Stimulated activated CD8-positive, alpha-beta memory T cell treated with anti-CD3 and anti-CD28 coated beads, Interleukin-4, amount 100 ng/mL, for 24 hours (primary cell): ENCODE results near the gene MYCBPAP.

Experiments
- DNase-seq: peaks from one replicate; pipeline ENCODE4 v3.0.0-alpha.2; 2020; ENCODE audit warnings: low read depth

Gene MYCBPAP

GRCh38 chr17:50558091-50558490, 49.9 kb downstream of the MYCBPAP start:
- no peak for DNase-seq

DNA sequence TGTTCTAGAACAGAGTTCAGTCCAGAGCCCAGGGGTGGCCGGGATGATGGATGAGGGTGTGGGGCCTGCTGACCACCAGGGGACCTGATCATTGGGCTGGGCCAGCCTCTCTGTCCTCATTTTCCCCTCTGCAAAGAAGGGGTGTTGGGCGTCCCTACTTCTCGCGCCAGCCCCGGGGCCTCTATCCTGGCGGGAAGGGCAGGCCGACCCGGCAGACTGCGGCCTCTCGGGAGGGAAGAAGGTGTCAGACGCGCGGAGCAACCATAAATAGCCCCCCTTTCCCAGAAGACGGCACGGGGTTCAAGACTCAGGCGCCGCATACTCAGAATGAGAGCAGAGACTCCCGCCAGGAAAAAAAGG, 50.3 kb downstream of the MYCBPAP start:
- no peak for DNase-seq

DNA sequence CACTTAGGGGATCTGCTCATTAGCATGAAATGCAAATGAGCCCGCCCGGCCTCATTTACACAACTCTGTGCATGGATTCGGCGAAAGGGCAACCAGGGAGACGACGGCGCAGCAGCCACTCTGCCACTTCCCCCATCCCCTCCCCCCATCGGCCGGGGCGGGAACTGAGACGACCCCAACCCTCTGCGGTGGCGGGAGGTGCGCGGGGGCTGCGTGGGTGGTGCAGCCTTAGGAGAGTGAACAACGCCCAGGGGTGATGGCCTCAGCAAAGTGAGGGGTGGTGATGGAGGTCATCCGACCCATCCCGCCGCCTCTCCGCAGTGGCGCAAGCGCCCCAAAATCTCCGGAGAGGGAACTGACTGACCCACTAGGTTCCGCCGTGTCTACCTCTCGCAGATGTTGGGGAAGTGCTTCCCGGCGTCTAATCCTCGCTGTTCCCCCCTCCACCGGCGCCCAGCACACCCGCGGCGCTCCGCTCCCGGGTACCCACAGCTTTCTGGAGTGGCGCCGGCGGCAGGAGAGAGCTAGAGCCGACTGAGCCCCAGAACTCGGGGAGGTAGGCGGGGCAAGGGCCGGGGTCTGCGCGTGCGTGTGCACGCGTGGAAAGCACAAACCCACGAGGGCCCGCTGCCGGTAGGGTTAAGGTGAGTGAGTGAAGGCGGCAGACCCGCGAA, 50.8 kb downstream of the MYCBPAP start:
- DNase-seq = no peak

GRCh38 chr17:50559674-50560184, 51.5 kb downstream of the MYCBPAP start:
- DNase-seq = no peak

- peak; percentile 78 for DNase-seq
Observed at GRCh38 chr17:50560185-50560824, 52.1 kb downstream of the MYCBPAP start, which contains the start of gene CACNA1G. Gene CACNA1G (plus strand): TSS chr17:50560715. CDS start chr17:50561460, 745 bp downstream.

DNA sequence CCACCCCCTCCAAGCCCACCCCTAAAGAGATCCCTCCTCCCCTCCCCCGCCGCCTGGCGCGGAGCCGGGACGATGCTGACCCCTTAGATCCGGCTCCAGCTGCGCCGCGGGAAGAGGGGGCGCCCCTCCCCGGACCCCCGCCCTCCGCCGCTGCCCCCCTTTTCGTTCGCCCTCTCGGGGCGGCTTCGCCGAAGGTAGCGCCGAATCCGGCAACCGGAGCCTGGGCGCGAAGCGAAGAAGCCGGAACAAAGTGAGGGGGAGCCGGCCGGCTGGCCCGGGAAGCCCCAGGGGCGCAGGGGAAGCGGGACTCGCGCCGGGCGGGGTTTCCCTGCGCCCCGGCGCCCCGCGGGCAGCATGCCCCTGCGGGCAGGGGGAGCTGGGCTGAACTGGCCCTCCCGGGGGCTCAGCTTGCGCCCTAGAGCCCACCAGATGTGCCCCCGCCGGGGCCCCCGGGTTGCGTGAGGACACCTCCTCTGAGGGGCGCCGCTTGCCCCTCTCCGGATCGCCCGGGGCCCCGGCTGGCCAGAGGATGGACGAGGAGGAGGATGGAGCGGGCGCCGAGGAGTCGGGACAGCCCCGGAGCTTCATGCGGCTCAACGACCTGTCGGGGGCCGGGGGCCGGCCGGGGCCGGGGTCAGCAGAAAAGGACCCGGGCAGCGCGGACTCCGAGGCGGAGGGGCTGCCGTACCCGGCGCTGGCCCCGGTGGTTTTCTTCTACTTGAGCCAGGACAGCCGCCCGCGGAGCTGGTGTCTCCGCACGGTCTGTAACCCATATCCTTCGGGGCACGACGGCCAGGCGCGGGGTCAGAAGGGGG, 52.9 kb downstream of the MYCBPAP start:
- no peak for DNase-seq

DNA sequence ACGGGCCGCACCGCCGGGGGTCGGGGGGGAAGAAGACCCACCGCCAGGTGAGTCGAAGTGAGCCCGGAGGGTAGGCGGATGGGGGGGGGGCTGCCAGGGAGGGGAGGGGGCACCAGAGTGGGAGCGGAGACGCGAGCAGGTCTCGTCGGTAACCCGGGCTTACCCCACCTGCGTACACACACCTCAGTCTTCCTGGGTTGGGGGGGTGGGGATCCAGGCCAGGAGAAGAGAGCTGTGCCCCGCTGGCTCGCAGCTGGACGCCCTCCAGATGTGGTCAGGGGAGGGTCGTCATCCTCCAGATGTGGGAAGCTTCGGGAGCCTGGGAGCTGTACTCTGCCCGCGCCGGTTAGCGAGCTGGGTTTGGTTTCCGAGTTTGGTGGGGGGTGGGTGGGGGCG, 53.5 kb downstream of the MYCBPAP start:
- DNase-seq = no peak

DNA sequence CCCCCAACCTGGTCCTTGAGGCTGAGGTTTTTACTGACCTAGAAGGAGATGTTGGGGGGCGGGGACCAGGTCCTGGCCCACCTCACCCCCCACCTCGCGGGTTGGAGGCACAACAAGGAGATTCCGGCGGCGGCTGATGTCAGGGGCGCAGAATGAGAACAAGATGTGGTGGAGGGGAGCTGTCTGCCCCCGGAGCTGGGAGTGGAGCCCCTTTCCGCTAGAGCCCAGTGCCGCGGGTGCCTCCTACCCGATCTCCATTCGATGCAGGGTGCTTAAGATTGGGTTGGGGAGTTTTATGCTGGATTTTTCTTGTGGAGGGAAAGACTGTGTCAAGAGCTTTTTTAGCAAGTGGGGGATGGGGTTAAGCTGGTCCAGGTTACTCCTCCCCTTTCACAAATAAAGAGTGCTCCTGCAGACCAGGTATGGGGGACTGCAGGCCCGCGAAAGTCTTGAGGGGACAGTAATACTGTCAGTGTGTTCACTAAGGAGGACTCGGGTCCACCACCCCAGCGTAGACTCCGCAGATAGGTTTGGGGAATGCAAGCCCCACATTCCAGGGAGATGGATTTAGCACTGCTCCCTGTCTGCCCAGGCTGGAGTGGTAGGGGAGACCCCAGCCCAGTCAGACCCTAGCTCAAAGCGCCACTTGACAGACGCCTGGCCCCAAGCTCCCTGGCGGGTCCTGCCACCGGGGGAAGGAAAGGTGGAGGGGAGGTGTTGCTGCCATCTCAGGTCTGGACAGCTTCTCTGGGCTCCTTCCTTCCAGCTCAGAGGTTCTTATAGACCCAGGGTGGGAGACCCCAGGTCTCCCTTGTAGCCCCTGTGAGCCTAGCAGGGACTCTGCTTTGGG, 54.2 kb downstream of the MYCBPAP start:
- no peak for DNase-seq

GRCh38 chr17:50563092-50563511, 54.9 kb downstream of the MYCBPAP start:
- no peak for DNase-seq

DNA sequence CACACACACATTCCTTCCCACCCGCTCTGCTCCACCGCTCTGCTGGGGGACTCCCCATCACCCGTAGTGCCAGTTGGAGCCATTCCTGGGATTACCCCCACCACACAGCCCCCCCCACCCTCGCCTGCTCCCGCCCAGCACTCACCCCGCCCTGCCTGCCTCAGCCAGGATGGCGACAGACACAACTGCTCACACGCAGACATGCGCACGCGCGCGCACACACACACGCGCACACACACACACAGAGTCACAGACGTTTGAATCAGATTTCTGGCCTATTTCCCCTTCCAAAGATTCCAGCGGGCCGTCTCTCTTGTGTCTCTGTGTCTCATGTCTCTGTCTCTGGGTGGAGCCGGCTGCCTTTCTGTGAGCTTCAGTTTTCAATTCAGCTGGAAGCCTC, 56.7 kb downstream of the MYCBPAP start:
- no peak for DNase-seq

DNA sequence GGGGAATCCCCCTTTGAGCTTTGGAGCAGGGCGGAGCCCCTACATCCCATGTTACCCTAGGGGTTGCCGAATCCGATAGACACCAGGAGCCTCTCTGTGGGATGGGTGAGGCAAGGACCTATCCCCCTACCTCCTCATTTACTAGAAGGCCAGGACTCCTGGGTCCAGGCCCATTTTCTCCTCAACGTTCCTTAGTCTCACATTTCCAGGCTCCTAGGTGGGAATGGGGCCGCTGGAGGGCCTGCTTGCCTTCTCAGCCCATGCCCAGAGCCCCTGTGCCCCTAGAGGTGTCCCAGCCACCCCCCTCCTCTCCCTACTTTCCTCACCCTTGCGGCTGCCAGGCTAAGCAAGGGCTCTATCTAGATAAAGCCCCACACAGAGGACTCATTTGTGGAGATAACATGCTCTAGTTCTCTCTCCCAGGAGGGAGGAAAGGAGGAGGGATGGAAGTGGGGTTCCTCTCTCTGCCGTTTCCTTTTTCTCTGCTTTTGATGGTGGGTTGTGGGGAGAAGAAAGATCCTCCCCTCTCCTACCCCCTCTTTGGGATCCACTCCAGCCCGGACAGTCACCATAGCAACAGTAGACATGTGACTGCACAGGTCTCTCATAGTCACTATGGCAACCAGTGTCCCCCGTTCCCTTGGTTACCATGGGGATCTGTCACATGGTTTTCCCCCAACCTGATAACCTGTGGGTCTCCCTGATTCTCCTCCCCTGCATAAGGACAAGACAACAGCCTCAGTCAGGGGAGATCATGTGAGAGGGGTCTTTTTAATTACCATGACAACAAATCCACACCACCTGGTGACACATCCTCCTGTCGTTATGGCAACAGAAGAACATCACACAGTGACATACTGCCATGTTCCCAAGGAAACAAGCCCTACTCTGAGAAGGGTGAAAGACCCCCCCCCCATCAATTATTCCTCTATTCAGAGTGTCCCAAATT, 57.4 kb downstream of the MYCBPAP start:
- DNase-seq = no peak

DNA sequence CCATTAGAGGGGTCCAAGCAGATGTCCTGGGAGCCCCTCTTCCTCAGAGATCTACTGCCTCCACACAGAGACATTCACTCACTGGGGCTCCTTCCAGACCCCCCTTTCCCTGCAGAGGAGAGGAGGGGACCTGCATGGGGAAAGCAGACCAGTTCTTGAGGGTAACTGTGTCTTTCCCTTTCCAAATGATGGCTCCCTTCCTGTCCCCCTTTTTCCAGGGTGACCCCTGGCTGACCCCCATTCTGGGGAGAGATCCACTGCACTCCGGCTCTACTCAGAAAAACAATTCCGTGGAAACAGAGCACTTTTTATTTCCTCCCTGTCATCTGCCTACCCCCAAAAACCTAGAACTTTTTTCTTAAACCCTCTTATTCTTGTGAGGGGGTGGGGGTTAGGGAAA, 58.6 kb downstream of the MYCBPAP start:
- no peak for DNase-seq

- no peak for DNase-seq
Observed at GRCh38 chr17:50568659-50569058, 60.4 kb downstream of the MYCBPAP start.

- DNase-seq = no peak
Observed at GRCh38 chr17:50569592-50569991, 61.4 kb downstream of the MYCBPAP start.

- DNase-seq = no peak
Observed at GRCh38 chr17:50570032-50570431, 61.8 kb downstream of the MYCBPAP start.

GRCh38 chr17:50570528-50570927, 62.3 kb downstream of the MYCBPAP start:
- DNase-seq = no peak

DNA sequence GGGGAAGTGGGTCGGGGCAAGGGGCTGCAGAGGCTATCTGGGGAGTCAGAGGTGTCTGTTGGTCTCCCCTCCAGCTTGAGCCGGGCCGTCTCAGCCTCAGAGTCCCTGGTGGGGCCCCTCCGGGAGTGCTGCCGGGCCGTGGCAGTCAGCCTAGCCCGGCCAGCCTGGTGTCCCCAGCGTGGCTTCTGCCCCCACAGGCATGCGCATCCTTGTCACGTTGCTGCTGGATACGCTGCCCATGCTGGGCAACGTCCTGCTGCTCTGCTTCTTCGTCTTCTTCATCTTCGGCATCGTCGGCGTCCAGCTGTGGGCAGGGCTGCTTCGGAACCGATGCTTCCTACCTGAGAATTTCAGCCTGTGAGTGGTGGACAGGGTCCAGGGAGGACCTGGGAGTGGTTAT, 63.4 kb downstream of the MYCBPAP start:
- DNase-seq = no peak

DNA sequence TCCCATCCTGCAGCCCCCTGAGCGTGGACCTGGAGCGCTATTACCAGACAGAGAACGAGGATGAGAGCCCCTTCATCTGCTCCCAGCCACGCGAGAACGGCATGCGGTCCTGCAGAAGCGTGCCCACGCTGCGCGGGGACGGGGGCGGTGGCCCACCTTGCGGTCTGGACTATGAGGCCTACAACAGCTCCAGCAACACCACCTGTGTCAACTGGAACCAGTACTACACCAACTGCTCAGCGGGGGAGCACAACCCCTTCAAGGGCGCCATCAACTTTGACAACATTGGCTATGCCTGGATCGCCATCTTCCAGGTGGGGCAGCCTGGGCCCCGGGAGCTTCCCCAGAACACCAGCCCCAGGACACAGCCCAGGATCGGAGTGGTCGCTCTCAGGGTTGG, 64.3 kb downstream of the MYCBPAP start:
- DNase-seq = no peak

DNA sequence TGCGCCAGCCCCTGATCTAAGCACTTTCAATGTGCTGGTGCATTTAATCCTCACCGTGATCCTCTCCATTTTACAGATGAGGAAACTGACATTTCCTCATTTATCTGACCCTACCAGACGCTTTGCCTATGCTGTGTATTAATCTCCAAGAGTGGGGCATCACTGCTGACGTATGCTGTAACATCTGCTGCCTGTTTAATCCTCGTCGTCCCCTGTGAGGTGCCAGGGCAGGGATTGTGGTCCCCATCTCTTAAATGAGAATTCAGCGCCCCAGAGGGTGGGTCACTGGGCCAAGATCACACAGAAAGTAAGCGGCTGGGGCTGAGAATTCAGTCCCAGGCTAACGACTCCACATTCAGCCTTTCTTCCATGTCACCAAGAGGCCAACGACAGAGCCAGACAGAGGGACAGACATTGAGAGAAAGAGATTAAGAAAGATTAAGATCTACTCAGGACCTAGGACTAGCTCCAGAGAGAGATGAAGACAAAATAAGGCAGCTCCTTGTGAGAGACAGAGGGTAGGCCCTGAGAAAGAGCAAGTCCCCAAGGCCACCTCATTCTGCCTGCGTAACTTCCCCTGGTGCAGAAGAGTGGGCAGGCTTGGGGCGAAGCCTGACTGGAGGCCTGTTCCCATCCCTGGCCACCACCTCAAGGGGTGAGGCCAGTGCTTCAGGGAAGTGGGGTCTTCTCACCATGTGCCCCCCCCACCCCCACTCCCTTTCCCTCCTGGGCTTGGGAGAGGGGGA, 65.8 kb downstream of the MYCBPAP start:
- no peak for DNase-seq

DNA sequence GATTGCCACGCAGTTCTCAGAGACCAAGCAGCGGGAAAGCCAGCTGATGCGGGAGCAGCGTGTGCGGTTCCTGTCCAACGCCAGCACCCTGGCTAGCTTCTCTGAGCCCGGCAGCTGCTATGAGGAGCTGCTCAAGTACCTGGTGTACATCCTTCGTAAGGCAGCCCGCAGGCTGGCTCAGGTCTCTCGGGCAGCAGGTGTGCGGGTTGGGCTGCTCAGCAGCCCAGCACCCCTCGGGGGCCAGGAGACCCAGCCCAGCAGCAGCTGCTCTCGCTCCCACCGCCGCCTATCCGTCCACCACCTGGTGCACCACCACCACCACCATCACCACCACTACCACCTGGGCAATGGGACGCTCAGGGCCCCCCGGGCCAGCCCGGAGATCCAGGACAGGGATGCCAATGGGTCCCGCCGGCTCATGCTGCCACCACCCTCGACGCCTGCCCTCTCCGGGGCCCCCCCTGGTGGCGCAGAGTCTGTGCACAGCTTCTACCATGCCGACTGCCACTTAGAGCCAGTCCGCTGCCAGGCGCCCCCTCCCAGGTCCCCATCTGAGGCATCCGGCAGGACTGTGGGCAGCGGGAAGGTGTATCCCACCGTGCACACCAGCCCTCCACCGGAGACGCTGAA, 67.5 kb downstream of the MYCBPAP start:
- no peak for DNase-seq
